ENCODE measurements around the gene DNM2.
A peak's percentile ranks its signal among the peaks of the same experiment; 100 is the strongest.
"Not testable (repeated sequence)": the region's sequence is repeated elsewhere in the genome, so short reads cannot be mapped to it uniquely, and the experiment has no call there.

Gene DNM2

GRCh38 chr19:10839114-10840050 is 121.5 kb downstream of the DNM2 start:
- DNase-seq: no peak

GRCh38 chr19:10842788-10843187 is 124.9 kb downstream of the DNM2 start:
- no peak for DNase-seq

GRCh38 chr19:10846500-10847202 is 128.8 kb downstream of the DNM2 start:
- DNase-seq: no peak

GRCh38 chr19:10848230-10848856 is 130.5 kb downstream of the DNM2 start, which contains the start of gene C19orf38:
TSS of gene C19orf38 (plus strand) at chr19:10848415. CDS start at chr19:10848509, 94 bp downstream.
- peak; percentile 30 to 37 for DNase-seq

GRCh38 chr19:10850631-10851030 is 132.8 kb downstream of the DNM2 start:
- DNase-seq: no peak

- no peak for DNase-seq
Measured at GRCh38 chr19:10852098-10852800, 134.4 kb downstream of the DNM2 start.

GRCh38 chr19:10852941-10853340 is 135.1 kb downstream of the DNM2 start:
- DNase-seq: no peak

GRCh38 chr19:10854350-10855089 is 136.6 kb downstream of the DNM2 start:
- no peak for DNase-seq

GRCh38 chr19:10855879-10856522 is 138.1 kb downstream of the DNM2 start:
- DNase-seq: no peak

- DNase-seq: not testable (repeated sequence)
Measured at GRCh38 chr19:10856899-10857298, 139.0 kb downstream of the DNM2 start.

GRCh38 chr19:10858204-10858828 is 140.4 kb downstream of the DNM2 start:
- DNase-seq: peak in 1 of 2 donors; percentile 38

- DNase-seq: peak; percentile 8 to 31
Measured at GRCh38 chr19:10861103-10861651, 143.3 kb downstream of the DNM2 start.

GRCh38 chr19:10862561-10863106 is 144.8 kb downstream of the DNM2 start:
- DNase-seq: no peak

GRCh38 chr19:10863107-10863717 is 145.3 kb downstream of the DNM2 start:
- DNase-seq: no peak

- DNase-seq: peak; percentile 54 to 71
Measured at GRCh38 chr19:10864538-10864899, 146.6 kb downstream of the DNM2 start.

GRCh38 chr19:10866495-10866894 is 148.6 kb downstream of the DNM2 start:
- no peak for DNase-seq

- DNase-seq: no peak
Measured at GRCh38 chr19:10868872-10869547, 151.1 kb downstream of the DNM2 start.

GRCh38 chr19:10869872-10870311 is 152.0 kb downstream of the DNM2 start:
- DNase-seq: not testable (repeated sequence)

GRCh38 chr19:10870501-10870954 is 152.6 kb downstream of the DNM2 start:
- DNase-seq: no peak
